Amniotic stem cell (primary cell): ENCODE data around the gene POFUT2.
"Not testable (repeated sequence)": the region's sequence is repeated elsewhere in the genome, so short reads cannot be mapped to it uniquely, and the experiment has no call there.

ENCODE experiments used
- DNase-seq: peaks from one replicate; lab custom pipeline; 2025; lab: John Stamatoyannopoulos, UW

The POFUT2 gene

DNA sequence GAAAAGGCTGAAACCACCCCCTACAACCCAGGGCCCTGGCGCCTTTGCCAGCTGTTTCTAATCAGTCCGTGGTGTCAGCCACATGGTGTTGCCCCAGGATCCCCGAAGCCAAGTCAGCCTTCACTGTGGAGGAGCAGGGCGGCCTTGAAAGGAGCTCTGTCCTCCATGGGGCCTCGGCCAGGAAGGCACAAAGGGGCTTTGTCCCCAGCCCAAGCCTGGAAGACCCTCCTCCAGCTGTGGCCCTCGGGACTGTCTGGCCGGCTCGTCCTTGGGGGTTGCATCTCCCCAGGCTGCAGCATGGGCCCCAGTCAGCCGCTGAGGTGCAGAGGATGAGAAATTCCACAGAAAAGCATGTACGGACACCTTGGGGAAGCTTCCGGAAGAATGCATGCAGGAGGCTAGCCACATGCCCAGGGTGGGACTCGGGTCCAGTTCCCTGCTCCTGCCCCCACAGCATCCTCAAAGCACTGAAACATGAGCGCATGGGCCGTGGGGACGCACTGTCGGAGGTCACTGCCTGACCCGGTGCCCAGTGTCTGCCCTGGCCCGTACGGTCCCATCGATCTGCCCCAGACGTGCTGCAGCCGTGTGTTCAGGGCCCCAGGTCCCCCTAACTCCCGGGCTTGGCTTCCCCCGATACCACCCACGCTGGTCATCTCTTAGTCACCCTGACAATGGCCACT is 38.6 kb upstream of the POFUT2 start:
- DNase-seq, result no peak

DNA sequence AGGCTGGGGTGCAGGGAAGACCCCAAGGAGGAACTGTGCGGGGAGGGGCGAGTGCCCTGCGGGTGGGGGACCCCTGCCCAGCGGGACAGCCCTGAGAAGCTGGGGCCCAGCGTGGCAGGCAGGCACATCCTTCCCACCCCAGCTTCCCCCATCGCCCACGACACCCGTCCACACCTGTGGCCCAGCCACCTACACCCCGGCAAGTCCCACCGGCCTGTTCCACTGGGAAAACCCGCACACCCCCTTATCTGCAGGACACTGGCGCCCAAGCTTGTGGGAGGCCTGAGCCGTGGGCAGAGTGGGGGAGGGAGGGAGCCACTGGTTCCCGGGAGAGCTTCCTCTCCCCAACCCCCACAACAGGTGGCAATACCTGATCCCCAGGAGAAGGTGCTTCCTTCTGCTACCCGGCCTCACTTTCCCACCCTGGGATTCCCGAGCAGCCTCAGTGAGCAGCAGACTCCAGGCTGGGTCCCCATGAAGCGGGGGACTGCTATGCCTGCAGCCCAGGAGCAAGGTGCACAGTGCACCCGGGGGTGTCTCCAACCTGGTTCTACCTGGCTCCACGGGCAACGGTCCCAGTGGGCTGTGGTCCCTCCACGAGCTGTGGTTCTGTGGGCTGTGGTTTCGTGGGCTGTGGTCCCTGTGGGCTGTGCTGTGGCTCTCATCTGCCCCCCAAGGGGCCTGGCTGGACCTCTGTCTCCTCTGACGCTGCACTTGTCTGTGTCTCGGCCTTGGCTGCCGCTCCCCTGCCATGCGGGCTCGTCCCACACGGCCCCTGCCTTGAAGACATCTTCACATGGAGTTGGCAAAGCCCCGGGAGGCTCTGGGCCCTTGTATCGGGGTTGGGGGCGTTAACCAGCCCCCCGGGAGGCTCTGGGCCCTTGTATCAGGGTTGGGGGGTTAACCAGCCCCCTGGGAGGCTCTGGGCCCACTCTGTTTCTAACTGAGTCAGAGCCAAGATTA is 37.8 kb upstream of the POFUT2 start:
- DNase-seq, result no peak

DNA sequence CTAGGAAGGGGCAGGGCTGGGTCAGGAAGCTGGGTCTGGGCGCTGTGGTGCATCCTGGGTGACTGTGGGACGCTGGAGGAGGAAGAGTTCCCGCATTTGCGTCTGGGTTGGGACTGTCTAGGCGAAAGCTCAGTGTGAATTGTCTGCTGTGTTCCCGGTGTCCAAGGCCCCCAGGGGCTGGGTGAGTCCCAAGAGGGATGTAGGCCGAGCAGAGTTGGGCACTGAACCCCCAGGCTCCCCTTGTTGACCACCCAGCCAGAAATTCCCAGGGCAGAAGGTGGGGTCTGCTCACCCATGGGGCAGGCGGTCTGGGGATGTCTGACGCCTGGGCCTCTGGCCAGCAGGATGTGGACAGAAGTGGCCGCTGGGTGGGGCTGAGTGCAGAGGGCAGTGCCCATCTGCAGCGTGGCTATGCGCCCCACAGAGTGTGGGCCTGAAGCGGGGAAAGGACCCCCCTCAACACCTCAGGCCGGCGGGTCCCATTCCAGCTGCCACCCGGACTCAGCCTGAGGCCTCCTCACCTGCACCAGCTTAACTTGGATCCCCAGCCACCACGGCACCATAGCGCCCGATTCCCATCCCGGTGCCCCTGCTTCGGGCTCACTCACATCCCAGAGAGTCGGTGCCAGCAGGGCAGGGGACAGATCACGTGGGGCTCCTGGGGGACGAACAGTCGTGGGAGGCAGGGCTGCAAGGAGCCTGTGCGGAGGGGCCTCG is 37.0 kb upstream of the POFUT2 start:
- DNase-seq, result no peak

DNA sequence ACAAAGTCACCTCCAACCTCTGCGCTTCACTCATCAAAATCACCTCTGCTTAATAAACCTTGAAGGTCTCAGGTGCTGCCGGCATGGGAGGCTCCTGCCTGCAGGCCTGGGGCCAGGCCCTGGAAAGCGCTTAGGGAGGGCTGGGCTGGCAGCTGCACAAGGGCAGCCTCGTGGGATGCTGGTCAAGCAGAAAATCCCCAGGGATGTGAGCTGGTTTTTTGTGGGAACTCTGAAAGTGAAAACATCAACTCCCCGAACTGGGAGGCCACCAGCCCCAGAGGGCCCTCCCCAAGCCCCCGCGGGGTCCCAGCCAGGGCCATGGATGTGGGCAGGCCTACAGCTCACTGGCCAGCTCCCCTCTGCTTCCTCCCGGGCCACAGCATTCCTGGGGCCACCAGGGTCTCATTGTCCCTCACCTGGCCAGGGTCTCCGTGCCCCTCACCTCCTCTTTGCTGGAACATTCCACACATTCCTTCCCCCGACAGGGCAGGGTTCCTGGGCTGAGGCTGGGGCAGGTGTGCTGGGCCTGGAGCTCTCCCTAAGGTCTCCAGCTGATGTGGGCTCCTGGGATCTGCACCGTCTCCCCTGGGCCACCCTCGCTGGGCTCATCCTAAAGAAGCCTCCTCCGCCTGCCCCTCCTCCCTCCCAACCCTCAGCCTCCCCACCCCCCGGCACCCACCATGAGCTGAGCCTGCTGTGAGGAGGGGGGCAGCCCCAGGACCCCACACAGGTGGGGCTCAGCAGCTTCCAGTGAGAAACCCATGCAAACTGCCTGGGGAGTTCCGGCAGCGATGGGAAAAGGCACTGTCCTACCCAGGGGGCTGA is 36.0 kb upstream of the POFUT2 start:
- DNase-seq, result no peak

DNA sequence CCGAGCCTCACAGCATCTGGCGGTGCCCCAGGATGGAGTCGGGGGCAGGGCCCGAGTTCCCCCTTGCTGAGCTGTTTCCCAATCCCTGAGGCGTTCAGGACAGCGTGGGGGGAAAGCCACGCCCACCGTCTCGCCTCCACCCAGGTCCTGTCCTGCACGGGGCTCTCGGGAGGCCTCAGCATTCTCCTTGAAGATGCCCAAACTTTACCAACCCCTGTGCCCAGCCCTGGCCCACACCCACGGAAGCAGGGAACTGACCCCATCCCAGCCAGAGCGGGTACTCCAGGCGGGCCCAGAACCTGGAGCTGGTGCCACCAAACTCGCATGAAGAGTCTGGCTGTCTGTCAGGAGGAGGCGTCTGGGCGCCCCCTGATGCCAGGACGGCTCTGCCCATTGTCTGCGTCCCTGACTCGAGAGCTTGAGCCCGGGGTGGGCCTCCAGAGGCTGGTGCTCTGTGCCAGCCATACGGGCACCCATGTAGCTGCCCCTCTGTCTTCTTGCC is 35.3 kb upstream of the POFUT2 start:
- DNase-seq, result no peak

DNA sequence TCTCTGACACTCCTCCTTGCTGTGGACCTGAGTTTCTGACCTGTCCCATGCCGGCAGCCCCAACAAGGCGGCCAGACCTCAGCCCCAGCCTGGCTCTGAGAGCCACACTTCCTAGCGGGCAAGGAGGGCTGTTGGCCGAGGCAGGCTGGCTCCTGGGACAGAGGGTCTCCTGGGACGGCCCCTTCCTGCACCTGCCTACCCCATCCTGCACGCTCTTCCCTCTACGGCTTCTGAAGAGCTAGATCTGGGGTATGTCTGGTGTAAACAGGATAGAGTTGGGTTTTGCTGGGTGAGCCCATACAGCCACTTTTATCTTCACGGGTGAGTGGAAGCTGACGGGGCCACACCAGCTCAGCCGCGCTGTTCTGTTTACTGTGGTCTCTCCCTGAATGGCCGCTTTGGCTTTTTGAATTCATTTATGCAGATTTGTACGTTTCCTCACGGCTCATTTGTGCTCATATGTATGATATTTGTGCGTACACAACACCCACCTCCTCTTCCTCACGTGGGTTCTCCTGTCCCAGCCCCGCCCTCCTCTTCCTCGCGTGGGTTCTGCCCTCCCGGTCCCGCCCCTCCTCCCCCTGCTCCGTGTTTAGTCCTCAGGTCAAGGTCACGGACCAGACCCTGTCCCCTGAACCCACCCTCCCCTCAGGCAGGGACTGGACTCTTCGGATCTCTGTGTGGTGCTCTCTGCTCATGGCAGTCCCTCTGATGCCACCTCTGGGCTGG is 34.7 kb upstream of the POFUT2 start:
- DNase-seq, result no peak

DNA sequence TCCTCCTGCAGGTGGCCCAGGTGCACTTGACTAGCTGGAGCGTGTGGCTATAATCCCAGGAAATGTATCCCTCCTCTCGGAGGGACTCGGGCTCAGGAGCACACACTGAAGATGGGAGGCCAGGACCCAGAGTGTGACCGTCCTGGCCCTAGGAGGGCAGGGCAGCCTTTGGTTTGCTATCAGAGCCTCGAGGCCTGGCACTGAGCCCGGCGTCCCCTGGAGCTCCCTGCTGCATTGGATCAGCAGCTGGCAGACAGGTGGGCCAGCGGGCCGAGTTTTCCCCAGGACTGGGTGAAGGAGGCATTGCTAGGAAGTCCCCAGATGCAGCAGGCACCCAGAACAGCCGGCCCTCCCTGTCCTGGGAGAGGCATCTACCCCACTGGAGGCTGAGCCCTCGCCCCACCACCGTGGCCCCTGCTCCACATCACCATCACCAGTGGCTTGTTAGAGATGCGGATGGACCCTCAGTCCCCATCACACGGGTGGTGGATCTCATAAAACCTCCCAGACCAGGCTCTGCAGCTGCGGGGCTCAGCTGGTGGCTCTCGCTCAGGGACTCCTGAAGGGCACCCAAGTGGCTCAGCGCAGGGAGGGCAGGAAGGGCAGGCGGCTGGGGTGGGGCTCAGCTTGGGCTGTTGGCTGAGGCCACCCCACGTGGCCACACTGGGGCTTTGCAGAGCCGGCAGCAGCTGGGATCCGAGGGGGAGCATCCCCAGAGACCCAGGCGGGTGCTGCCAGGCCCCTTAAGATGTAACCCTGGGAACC is 32.7 kb upstream of the POFUT2 start:
- DNase-seq, result no peak

DNA sequence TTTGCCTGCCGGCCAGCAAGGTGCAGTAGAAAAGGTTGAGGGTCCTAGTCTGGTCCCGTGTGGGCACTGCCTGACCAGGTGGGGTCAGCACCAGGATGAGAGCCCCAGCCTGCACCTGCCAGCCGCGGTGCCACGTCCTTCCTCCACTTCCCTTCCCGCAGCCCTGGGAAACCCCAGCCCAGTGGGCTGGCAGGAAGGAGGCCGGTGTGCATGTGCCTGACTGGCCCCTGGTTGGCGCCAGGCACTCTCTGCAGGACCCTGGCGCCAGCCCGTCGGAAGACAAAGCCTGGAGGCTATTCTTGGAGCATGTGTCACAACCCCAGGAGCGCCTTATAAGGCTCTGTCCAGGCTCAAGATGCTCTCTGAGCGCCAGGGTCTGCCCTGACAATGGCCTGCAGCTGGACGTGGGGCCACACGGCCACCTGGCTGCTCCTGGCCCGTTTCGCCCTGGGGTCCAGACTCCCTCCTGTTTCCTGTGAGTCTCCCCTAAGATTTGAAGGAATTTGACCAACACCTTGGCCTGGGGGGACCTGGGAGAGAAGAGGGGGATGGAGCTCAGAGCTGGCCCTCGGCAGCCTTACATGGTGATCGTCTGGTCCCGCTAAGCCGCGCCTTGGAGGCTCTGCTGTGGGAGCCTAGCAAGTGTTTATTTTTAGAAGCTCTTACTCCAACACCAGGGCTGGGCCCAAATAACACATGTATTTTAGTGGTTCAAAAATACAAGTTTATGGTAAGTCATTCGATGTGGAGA is 31.9 kb upstream of the POFUT2 start:
- DNase-seq, result no peak

DNA sequence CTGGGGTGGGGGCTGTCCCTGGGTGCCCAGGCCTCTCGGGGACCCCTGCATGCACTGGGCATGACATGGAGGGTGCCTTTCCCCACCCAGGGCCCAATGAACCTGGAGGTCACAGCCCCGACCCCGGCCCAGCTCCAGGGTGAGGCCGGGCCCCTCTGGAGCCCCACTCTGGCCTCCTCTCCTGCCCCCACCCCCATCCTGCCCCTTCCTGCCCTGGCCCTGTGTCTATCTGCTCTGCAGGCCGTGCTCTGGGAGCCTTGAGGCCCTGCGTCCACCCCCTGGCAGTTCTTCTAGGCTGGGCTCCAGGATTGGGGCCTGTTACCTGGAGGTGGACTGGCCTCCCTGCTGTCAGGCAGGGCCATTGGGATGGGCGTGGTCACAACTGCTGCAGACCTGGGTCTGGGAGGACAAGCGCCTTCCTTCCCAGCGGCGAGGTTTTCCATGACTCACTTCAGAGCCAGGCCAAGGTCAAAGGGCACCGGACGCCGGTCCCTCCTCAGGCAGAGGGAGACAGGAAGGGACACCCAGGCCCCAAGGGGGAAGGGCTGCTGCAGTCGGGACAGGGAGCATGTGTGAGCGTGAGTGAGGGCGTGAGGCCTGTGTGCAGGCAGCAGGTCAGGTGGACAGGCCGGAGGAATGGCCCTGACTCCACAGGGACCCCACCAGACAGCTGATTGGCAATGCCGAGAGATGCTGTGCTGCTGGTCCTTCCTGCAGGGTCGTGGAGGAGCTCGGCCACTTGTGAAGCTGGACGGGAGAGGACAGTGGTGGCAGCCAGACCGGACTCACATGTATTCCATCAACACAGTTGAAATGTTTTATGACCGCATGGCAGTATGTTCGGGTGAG is 31.1 kb upstream of the POFUT2 start:
- no peak for DNase-seq

DNA sequence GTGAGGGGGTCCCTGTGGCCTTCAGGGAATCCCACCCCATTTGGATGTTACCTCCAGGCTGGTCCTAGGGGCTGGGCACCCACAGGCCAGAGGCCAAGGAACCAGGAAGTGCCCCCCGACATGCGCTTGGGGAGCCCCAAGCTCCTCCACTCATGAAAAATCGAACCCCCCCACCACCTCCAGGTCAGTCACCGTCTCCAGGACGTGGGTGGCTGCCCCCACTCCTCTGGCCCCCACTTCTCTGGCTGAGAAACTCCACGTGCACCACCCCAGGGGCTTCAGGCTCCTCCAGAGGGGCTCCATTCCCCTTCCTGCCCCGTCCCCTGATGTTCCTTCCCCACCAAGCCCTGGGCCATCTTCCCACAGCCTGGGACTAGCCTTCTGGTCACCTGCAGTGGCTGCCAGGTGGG is 30.5 kb upstream of the POFUT2 start:
- no peak for DNase-seq

DNA sequence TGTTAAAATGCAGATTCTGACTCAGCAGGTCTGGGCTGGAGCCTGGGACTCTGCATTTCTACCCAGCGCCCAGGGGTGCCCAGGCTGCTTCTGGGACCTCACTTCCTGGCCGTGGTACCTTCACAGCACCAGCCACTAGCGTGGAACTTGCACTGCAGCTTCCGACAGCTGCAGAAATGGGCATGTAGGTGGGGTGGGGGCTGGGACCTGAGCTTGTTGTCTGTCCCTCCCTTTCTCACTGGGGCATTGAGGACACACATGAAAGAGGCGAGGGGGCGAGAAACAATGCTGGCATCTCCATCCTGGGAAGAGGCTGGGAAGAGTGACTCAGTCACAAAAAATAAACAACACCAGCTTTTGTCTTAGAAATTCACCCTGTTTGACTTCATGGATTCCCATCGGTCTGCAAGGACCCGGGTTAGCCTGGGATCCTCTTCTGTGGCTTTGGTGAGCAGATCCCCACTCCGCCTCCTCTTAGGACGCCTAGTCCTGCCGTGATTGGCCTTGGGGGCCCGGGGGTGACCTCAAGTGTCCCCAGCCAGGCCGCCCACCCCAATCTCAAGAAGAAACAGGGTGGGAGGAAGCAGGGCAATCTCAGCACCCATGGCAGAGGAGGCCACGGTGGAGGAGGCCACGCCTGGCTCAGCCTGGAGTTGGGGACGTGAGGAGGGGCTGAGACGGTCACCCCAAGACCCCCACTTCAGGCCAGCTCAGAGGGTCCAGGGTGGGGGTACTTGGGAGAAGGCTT is 29.9 kb upstream of the POFUT2 start:
- no peak for DNase-seq

DNA sequence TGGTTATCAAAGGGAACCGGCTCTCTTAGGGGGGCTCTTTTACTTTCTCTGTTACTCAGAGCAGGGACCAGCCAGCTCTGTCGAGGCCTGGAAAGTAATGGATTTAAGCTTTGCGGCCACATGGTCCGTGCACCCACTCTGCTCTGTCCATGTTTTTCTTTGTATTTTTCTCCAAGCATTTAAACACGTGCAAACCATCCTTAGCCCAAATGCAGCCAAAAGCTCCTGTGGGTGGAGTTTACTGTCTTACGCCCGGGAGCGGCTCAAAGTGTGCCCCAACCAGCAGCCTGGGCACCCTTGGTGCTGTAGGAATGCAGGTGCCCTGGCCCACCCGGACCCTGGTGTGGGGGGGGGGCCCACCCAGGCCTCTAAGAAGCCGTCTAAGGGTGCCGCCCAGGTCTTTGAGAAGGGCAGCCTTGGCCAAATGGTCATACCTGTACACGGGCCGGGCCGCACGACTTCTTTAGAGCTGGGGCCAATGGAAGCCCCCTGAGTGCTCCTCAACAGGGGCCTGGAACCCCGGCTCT is 29.2 kb upstream of the POFUT2 start:
- DNase-seq, result no peak

DNA sequence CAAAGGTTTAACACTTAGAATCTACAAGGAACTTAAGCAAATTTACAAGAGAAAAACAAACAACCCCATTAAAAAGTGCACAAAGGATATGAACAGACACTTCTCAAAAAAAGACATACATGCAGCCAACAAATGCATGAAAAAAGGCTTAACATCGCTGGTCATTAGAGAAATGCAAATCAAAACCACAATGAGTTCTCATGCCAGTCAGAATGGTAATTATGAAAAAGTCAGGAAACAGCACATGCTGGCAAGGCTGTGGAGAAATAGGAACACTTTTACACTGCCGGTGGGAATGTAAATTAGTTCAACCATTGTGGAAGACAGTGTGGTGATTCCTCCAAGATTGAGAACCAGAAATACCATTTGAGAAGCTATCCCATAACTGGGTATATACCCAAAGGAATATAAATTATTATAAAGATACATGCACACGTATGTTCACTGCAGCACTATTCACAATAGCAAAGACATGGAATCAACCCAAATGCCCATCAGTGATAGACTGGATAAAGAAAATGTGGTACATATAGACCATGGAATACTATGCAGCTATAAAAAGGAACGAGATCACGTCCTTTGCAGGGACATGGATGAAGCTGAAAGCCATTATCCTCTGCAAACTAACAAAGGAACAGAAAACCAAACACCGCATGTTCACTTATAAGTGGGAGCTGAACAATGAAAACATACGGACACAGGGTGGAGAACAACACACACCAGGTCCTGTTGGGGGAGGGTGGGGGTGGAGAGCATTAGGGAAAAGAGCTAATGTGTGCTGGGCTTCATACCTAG is 28.2 kb upstream of the POFUT2 start:
- not testable (repeated sequence) for DNase-seq

DNA sequence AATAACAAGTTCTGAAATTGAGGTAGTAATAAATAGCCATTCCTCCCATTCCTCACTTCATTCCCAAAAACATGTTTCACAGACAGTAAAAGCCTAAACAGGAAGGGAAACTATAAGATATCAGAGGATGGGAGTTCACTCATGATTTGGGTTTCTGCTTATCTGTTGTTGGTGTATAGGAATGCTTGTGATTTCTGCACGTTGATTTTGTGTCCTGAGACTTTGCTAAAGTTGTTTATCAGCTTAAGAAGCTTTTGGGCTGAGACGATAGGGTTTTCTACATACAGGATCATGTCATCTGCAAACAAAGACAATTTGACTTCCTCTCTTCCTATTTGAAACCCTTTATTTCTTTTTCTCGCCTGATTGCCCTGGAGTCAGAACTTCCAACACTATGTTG is 26.0 kb upstream of the POFUT2 start:
- DNase-seq, result no peak

DNA sequence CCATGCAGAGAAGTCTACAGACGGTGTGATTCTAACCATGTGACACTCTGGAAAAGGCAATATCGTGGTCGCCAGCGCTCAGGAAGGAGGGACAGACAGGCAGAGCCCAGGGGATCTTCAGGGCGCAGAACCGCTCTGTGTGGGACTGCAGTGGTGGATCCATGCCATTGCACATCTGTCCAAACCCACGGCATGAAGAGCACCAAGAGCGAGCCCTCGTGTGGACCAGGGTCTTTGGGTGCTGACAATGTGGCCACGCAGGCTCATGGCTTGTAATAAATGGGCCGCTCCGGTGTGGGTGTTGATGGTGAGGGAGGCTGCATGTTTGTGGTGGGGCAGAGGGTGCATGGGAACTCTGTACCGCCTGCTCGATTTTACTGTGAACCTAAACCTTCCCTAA is 25.3 kb upstream of the POFUT2 start:
- DNase-seq, result no peak

DNA sequence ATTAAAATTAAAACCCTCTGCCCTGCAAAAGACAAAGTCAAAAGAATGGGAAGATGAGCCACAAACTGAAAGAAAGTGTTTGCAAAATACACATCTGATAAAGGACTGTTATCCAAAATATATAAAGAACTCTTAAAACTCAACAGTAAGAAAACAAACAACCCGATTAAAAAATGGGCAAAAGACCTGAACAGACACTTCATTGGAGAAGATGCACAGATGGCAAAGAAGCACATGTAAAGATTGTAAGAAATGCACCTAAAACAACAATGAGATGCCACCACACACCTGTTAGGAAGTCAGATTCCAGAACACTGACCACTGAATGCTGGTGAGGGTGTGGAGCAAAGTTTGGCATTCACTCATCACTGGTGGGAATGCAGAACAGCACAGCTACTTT is 24.6 kb upstream of the POFUT2 start:
- DNase-seq, result no peak

DNA sequence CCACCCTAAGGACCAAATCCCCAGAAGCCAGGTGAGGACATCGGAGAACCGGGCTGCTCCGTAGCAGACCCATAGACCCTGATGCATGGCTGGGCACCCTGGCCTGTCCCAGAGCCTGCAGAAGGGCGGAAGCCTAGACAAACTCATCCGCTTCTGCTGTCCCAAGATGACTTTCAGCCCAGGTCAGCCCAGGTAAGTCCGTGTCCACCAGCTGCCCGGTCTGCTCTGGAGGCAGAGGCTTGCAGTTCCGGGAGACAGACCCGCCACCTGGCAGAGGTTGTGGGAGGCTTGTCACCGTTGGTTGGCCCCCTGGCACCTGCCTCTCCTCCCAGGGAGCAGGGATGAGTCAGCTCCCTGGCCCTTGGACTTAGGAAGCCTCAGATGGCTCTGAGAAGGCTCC is 22.8 kb upstream of the POFUT2 start:
- no peak for DNase-seq
